NCI-H2196 treated with DMSO at 0.1 percent for 48 hours (cell line): ENCODE results near the gene SORCS1.

Experiments
- DNase-seq: peaks from one replicate; lab custom pipeline; 2025; ENCODE audit not compliant: unreplicated experiment; lab: John Stamatoyannopoulos, UW

Gene SORCS1

GRCh38 chr10:107163881-107164861, at the start of gene SORCS1:
SORCS1 (minus strand) TSS chr10:107164706.
- no peak for DNase-seq

- no peak for DNase-seq
Measured at GRCh38 chr10:107214261-107214660, 49.8 kb upstream of the SORCS1 start.

- DNase-seq, result no peak
Measured at GRCh38 chr10:107213861-107214260, 49.4 kb upstream of the SORCS1 start.

GRCh38 chr10:107206833-107207232, 42.3 kb upstream of the SORCS1 start:
- no peak for DNase-seq

- DNase-seq, result no peak
Measured at GRCh38 chr10:107169516-107169915, 5.0 kb upstream of the SORCS1 start.

- no peak for DNase-seq
Measured at GRCh38 chr10:107168738-107169137, 4.2 kb upstream of the SORCS1 start.

GRCh38 chr10:107166403-107166802, 1.9 kb upstream of the SORCS1 start:
- DNase-seq, result no peak

GRCh38 chr10:107164992-107165391, 486 bp upstream of the SORCS1 start:
- DNase-seq, result no peak

- DNase-seq, result no peak
Measured at GRCh38 chr10:107163076-107163855, 1.2 kb downstream of the SORCS1 start.

GRCh38 chr10:107160866-107161265, 3.6 kb downstream of the SORCS1 start:
- no peak for DNase-seq

- no peak for DNase-seq
Measured at GRCh38 chr10:107159871-107160270, 4.6 kb downstream of the SORCS1 start.

- no peak for DNase-seq
Measured at GRCh38 chr10:107157071-107157470, 7.4 kb downstream of the SORCS1 start.

- no peak for DNase-seq
Measured at GRCh38 chr10:107152087-107152486, 12.4 kb downstream of the SORCS1 start.

- DNase-seq, result no peak
Measured at GRCh38 chr10:107148906-107149305, 15.6 kb downstream of the SORCS1 start.

- no peak for DNase-seq
Measured at GRCh38 chr10:107144490-107144889, 20.0 kb downstream of the SORCS1 start.

- DNase-seq, result no peak
Measured at GRCh38 chr10:107141524-107142061, 22.9 kb downstream of the SORCS1 start.

- no peak for DNase-seq
Measured at GRCh38 chr10:107139237-107139636, 25.3 kb downstream of the SORCS1 start.

GRCh38 chr10:107133656-107134055, 30.9 kb downstream of the SORCS1 start:
- no peak for DNase-seq

GRCh38 chr10:107129000-107129399, 35.5 kb downstream of the SORCS1 start:
- DNase-seq, result no peak

- DNase-seq, result no peak
Measured at GRCh38 chr10:107126512-107127065, 37.9 kb downstream of the SORCS1 start.

- DNase-seq, result no peak
Measured at GRCh38 chr10:107122703-107123102, 41.8 kb downstream of the SORCS1 start.
